Measurements from ENCODE around the gene P2RX7.
"Not testable (repeated sequence)": the region's sequence is repeated elsewhere in the genome, so short reads cannot be mapped to it uniquely, and the experiment has no call there.

Gene P2RX7

GRCh38 chr12:121139286-121139685 lies 6.6 kb downstream of the P2RX7 start:
- no peak for DNase-seq

GRCh38 chr12:121142171-121142950 lies 9.7 kb downstream of the P2RX7 start:
- no peak for DNase-seq

- no peak for DNase-seq
These were observed 11.8 kb downstream of the P2RX7 start for GRCh38 chr12:121144416-121144914.

GRCh38 chr12:121145221-121145620 lies 12.5 kb downstream of the P2RX7 start:
- DNase-seq = no peak

- DNase-seq = not testable (repeated sequence)
These were observed 16.6 kb downstream of the P2RX7 start for GRCh38 chr12:121149289-121149688.

- no peak for DNase-seq
These were observed 22.2 kb downstream of the P2RX7 start for GRCh38 chr12:121154793-121155375.

- no peak for DNase-seq
These were observed 23.7 kb downstream of the P2RX7 start for GRCh38 chr12:121156365-121156764.

- DNase-seq = no peak
These were observed 25.4 kb downstream of the P2RX7 start for GRCh38 chr12:121158085-121158484.

- not testable (repeated sequence) for DNase-seq
These were observed 26.2 kb downstream of the P2RX7 start for GRCh38 chr12:121158728-121159351.

GRCh38 chr12:121159467-121160307 lies 27.0 kb downstream of the P2RX7 start:
- no peak for DNase-seq

- DNase-seq = no peak
These were observed 29.7 kb downstream of the P2RX7 start for GRCh38 chr12:121162384-121162783.

GRCh38 chr12:121162985-121163384 lies 30.3 kb downstream of the P2RX7 start:
- DNase-seq = no peak

- not testable (repeated sequence) for DNase-seq
These were observed 32.2 kb downstream of the P2RX7 start for GRCh38 chr12:121164839-121165238.

- DNase-seq = no peak
These were observed 32.6 kb downstream of the P2RX7 start for GRCh38 chr12:121165316-121165715.

- no peak for DNase-seq
These were observed 33.7 kb downstream of the P2RX7 start for GRCh38 chr12:121166356-121166755.

- no peak for DNase-seq
These were observed 34.6 kb downstream of the P2RX7 start for GRCh38 chr12:121167232-121167820.

GRCh38 chr12:121167951-121168350 lies 35.3 kb downstream of the P2RX7 start:
- DNase-seq = no peak

- no peak for DNase-seq
These were observed 37.5 kb downstream of the P2RX7 start for GRCh38 chr12:121170151-121170550.

GRCh38 chr12:121170611-121171260 lies 38.1 kb downstream of the P2RX7 start:
- DNase-seq = no peak

- no peak for DNase-seq
These were observed 39.5 kb downstream of the P2RX7 start for GRCh38 chr12:121172145-121172544.

GRCh38 chr12:121175383-121176119 lies 42.9 kb downstream of the P2RX7 start:
- DNase-seq = no peak

Measured in NCI-H446 treated with DMSO at 0.1 percent for 48 hours (cell line).